OCI-LY1 (cell line): ENCODE data around the gene KLK14.

Source experiments
- H2AFZ ChIP-seq: fragments of 200-600 bp; sonication (generic), shearing (Covaris generic); 2 replicates; pipeline ENCODE4 v1.6.0; 2014; ENCODE audit warnings: antibody characterized with exemption, mild to moderate bottlenecking, low read length
- H3F3A ChIP-seq: fragments of 200-600 bp; sonication (generic), shearing (Covaris generic); 2 replicates; pipeline ENCODE4 v1.6.0; 2014; ENCODE audit warnings: mild to moderate bottlenecking, antibody characterized with exemption, low read length, moderate library complexity; ENCODE audit not compliant: insufficient read depth
- H3K27ac ChIP-seq: fragments of 200-600 bp; sonication (generic); 2 replicates; pipeline ENCODE4 v1.5.1; 2014; ENCODE audit warnings: low read length, mixed run types, mild to moderate bottlenecking, low read depth; ENCODE audit not compliant: poor library complexity, severe bottlenecking
- H3K27me3 ChIP-seq: fragments of 200-600 bp; sonication (generic); 2 replicates; pipeline ENCODE4 v1.6.0; 2014; ENCODE audit warnings: antibody characterized with exemption, mild to moderate bottlenecking, low read length, moderate library complexity; ENCODE audit not compliant: insufficient read depth
- H3K36me3 ChIP-seq: fragments of 200-600 bp; sonication (generic); 2 replicates; pipeline ENCODE4 v1.6.1; 2014; ENCODE audit warnings: mild to moderate bottlenecking, antibody characterized with exemption, low read length, moderate library complexity, mixed read lengths; ENCODE audit not compliant: insufficient read depth
- H3K4me1 ChIP-seq: fragments of 200-600 bp; sonication (generic); 2 replicates; pipeline ENCODE4 v1.5.1; 2014; ENCODE audit warnings: mild to moderate bottlenecking, low read length, moderate library complexity; ENCODE audit not compliant: insufficient read depth, severe bottlenecking
- H3K4me2 ChIP-seq: fragments of 200-600 bp; sonication (generic), shearing (Covaris generic); 2 replicates; pipeline ENCODE4 v1.6.1; 2014; ENCODE audit warnings: low read length
- H3K4me3 ChIP-seq: fragments of 200-600 bp; sonication (generic); 2 replicates; pipeline ENCODE4 v1.5.1; 2014; ENCODE audit warnings: low read length, low read depth, mild to moderate bottlenecking, mixed read lengths; ENCODE audit not compliant: poor library complexity, severe bottlenecking
- H3K79me2 ChIP-seq: fragments of 200-600 bp; shearing (Covaris generic); 2 replicates; pipeline ENCODE4 v1.6.1; 2016; ENCODE audit warnings: mixed run types, low read length, mixed read lengths; ENCODE audit not compliant: insufficient read depth
- H3K9ac ChIP-seq: fragments of 200-600 bp; sonication (generic), shearing (Covaris generic); 2 replicates; pipeline ENCODE4 v1.6.1; 2014; ENCODE audit warnings: mild to moderate bottlenecking, low read length, mixed read lengths
- H3K9me2 ChIP-seq: fragments of 200-600 bp; sonication (generic), shearing (Covaris generic); 2 replicates; pipeline ENCODE4 v1.6.1; 2014; ENCODE audit warnings: low read depth, mild to moderate bottlenecking, low read length, mixed read lengths
- H3K9me3 ChIP-seq: fragments of 200-600 bp; shearing (Covaris generic); 2 replicates; pipeline ENCODE4 v1.6.1; 2014; ENCODE audit warnings: low read length, mixed read lengths
- H4K20me1 ChIP-seq: fragments of 200-600 bp; sonication (generic), shearing (Covaris generic); 2 replicates; pipeline ENCODE4 v1.6.0; 2016; ENCODE audit warnings: mild to moderate bottlenecking, low read length; ENCODE audit not compliant: insufficient read depth
- EZH2 ChIP-seq: fragments of 200-600 bp; sonication (generic), shearing (Covaris generic); IDR thresholded peaks from 2 replicates; pipeline ENCODE4 v1.8.0; 2017; ENCODE audit warnings: borderline replicate concordance, mixed run types, mild to moderate bottlenecking, antibody characterized with exemption, low read length, moderate library complexity, mixed read lengths
- TF ChIP-seq, protein P1 (sequence below): fragments of 200-600 bp; sonication (generic), shearing (Covaris generic); IDR thresholded peaks from 2 replicates; pipeline ENCODE4 v1.5.1; 2017; ENCODE audit warnings: mild to moderate bottlenecking, antibody characterized with exemption, low read length, moderate library complexity, mixed read lengths

KLK14 gene

GRCh38 chr19:51093510-51094345, 11.0 kb upstream of the KLK14 start:
- H3K9ac ChIP-seq, result no peak overlapping the region
- peaks cover 8% of the 10 kb centered on the region for H3K36me3 ChIP-seq
- no peaks in the 10 kb centered on the region for H3K4me1 ChIP-seq
- no peaks in the 10 kb centered on the region for H3K9me3 ChIP-seq
- no peaks in the 10 kb centered on the region for H4K20me1 ChIP-seq
- TF ChIP-seq, protein P1, sequence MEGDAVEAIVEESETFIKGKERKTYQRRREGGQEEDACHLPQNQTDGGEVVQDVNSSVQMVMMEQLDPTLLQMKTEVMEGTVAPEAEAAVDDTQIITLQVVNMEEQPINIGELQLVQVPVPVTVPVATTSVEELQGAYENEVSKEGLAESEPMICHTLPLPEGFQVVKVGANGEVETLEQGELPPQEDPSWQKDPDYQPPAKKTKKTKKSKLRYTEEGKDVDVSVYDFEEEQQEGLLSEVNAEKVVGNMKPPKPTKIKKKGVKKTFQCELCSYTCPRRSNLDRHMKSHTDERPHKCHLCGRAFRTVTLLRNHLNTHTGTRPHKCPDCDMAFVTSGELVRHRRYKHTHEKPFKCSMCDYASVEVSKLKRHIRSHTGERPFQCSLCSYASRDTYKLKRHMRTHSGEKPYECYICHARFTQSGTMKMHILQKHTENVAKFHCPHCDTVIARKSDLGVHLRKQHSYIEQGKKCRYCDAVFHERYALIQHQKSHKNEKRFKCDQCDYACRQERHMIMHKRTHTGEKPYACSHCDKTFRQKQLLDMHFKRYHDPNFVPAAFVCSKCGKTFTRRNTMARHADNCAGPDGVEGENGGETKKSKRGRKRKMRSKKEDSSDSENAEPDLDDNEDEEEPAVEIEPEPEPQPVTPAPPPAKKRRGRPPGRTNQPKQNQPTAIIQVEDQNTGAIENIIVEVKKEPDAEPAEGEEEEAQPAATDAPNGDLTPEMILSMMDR, result no peak
- no peak for TF ChIP-seq EZH2
- no peaks in the 10 kb centered on the region for H3F3A ChIP-seq
- no peak overlapping the region for H3K4me3 ChIP-seq
- H2AFZ ChIP-seq, result no peak overlapping the region
- no peak overlapping the region for H3K27ac ChIP-seq
- no peaks in the 10 kb centered on the region for H3K79me2 ChIP-seq
- H3K27me3 ChIP-seq, result no peaks in the 10 kb centered on the region
- H3K9me2 ChIP-seq, result no peaks in the 10 kb centered on the region
- H3K4me2 ChIP-seq, result no peak overlapping the region

GRCh38 chr19:51093101-51093500, 10.4 kb upstream of the KLK14 start:
- Histone ChIP-seq H3K9me3 (no peaks in the 10 kb centered on the region), H3K27me3 (no peaks in the 10 kb centered on the region), H3K9ac (no peak overlapping the region), H3K27ac (no peak overlapping the region), H2AFZ (no peak overlapping the region), H3K9me2 (no peaks in the 10 kb centered on the region), H3F3A (no peaks in the 10 kb centered on the region), H4K20me1 (no peaks in the 10 kb centered on the region), H3K36me3 (peaks cover 5% of the 10 kb centered on the region), H3K4me2 (no peak overlapping the region), H3K4me3 (no peak overlapping the region), H3K79me2 (no peaks in the 10 kb centered on the region), H3K4me1 (no peaks in the 10 kb centered on the region)
- TF ChIP-seq, protein P1, result no peak
- no peak for TF ChIP-seq EZH2

- H3K79me2 ChIP-seq, result no peaks in the 10 kb centered on the region
Observed at GRCh38 chr19:51091895-51092873, 9.5 kb upstream of the KLK14 start.

More at GRCh38 chr19:51091895-51092873, 9.5 kb upstream of the KLK14 start:
- Histone ChIP-seq H4K20me1 (no peaks in the 10 kb centered on the region), H3K27ac (no peak overlapping the region), H3K9ac (no peak overlapping the region), H2AFZ (no peak overlapping the region), H3F3A (no peaks in the 10 kb centered on the region), H3K27me3 (no peaks in the 10 kb centered on the region), H3K4me1 (no peaks in the 10 kb centered on the region), H3K4me2 (no peak overlapping the region), H3K4me3 (no peak overlapping the region), H3K9me3 (no peaks in the 10 kb centered on the region), H3K9me2 (no peaks in the 10 kb centered on the region), H3K36me3 (no peaks in the 10 kb centered on the region; the same call in 1 of the 2 replicates)
- TF ChIP-seq, protein P1, result no peak
- no peak for TF ChIP-seq EZH2
